Skin of body (tissue), 2 donors: ENCODE measurements around the gene DYNLT4. TPM values are rescaled to one million over a fixed set of nuclear protein-coding genes. Genes with fewer than 3 reads are reported as not detected.
A peak's percentile ranks its signal among the peaks of the same experiment; 100 is the strongest.
"Not testable (repeated sequence)": the region's sequence is repeated elsewhere in the genome, so short reads cannot be mapped to it uniquely, and the experiment has no call there.

ENCODE experiments used
- DNase-seq: peaks from one replicate; lab custom pipeline; 2025; lab: John Stamatoyannopoulos, UW
- total RNA-seq: library from RNA; depleted of rRNA; stranded (reverse); fragments of >200 nt; gene quantifications from one replicate; pipeline ENCODE4 v1.2.3, GENCODE V29; 2014

Gene DYNLT4
- total RNA-seq, 1 donor from 2014 or later = not detected

- DNase-seq = no peak
Measured at GRCh38 chr1:44810101-44810761, 3.1 kb upstream of the DYNLT4 start.

DNA sequence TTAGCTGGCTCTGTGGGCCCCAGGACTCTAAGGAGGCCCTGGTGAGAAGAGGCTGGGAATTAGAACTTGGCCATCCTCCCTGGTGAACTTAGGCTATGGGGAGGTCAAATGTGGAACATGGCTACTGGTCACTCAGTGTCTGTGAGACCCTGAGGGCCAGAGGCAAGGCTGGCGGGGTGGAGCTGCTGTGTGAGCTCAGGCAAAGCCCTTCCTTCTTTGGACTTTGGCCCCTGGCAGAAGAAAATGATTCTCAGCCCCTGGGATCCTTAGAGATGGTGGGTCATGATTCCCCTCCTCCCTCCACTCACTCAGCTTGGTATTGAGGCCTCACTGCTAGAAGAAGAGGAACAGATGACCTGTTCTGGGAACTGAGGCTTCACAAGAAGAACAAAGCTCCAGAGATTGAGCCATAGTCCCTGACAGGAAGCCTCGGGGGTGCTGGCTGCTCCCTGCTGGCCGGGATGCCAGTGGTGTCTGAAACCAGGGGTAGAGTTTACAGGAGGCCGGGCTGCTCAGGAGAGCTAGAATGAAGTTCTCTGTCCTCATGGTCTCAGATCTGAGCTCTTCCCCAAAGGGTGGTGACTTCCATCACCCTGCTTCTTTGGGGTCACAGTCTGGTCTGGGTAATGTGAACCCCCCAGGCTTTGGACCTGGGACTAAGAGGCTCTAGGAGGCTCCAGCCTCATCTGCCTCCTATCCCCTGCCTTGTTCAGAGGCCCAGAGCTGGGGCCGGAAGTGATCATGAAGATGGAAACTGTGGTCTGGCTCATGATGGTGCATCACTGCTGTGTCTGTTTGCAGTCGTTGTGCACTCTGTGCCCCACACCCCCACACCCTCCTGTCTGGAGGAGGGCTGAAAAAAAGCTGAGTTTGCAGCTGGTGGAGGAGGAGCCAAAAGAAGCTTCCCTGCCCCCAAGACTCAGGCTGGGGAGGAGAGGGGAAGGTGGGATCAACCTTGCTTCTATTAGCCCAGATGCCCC is 2.1 kb upstream of the DYNLT4 start:
- DNase-seq = peak; percentile 38

- DNase-seq = peak; percentile 86
Measured at GRCh38 chr1:44808063-44808937, 1.1 kb upstream of the DYNLT4 start, which contains the start of gene BTBD19. TSS of gene BTBD19 (plus strand) at chr1:44808523. CDS start at chr1:44808821, 298 bp downstream.

GRCh38 chr1:44807364-44808062 is 362 bp upstream of the DYNLT4 start:
- peak; percentile 97 for DNase-seq

- no peak for DNase-seq
Measured at GRCh38 chr1:44806025-44806703, 987 bp downstream of the DYNLT4 start.

DNA sequence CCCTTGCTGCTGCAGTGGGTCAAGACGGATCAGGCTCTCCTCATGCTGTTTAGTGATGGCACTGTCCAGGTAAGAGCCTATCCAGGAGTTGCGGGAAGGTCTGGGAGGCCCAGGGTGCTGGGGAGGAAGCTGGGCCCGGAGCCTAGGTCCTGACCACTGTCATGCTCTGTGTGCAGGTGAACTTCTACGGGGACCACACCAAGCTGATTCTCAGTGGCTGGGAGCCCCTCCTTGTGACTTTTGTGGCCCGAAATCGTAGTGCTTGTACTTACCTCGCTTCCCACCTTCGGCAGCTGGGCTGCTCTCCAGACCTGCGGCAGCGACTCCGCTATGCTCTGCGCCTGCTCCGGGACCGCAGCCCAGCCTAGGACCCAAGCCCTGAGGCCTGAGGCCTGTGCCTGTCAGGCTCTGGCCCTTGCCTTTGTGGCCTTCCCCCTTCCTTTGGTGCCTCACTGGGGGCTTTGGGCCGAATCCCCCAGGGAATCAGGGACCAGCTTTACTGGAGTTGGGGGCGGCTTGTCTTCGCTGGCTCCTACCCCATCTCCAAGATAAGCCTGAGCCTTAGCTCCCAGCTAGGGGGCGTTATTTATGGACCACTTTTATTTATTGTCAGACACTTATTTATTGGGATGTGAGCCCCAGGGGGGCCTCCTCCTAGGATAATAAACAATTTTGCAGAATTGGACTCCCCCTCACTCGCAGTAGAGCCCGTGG is 1.7 kb downstream of the DYNLT4 start:
- no peak for DNase-seq

GRCh38 chr1:44803312-44804095 is 3.6 kb downstream of the DYNLT4 start:
- no peak for DNase-seq

- DNase-seq = no peak
Measured at GRCh38 chr1:44803062-44803311, 4.2 kb downstream of the DYNLT4 start.

GRCh38 chr1:44802306-44803061 is 4.7 kb downstream of the DYNLT4 start:
- no peak for DNase-seq

DNA sequence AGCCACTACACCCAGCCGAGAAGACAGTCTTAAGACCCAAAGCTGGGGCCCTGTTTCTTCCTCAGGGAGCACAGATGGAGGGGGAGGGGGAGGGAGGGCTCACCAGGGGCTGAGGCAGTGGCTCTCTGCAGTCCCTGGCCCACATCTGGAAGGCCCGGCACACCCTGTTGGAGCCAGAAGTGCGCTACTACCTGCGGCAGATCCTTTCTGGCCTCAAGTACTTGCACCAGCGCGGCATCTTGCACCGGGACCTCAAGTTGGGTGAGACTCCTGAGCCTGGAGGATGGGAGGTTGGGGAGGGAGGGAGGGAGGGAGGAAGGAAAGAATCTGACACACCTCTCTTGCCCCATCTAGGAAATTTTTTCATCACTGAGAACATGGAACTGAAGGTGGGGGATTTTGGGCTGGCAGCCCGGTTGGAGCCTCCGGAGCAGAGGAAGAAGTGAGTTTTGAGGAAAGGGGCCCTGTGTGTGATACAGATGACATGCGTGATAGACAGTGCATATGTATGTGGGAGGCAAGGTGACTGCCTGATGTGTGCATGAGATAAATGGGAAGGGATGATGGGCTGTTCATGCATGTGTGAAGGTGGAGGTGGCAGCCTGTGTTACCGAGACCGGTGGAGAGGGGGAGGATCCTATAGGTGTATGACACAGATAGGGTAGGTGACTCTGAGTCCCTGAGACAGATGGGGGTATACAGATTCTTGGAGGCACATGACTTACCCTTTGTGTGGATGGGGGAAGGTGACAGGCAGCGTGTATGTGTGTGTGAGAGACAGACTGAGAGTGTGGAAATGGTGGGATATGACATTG is 5.5 kb downstream of the DYNLT4 start:
- DNase-seq = no peak

- peak; percentile 96 for DNase-seq
Measured at GRCh38 chr1:44799770-44800584, 7.2 kb downstream of the DYNLT4 start, which contains the start of gene PLK3. TSS of gene PLK3 (plus strand) at chr1:44800377. CDS start at chr1:44800464, 87 bp downstream.

- DNase-seq = no peak
Measured at GRCh38 chr1:44798481-44799365, 8.4 kb downstream of the DYNLT4 start.

GRCh38 chr1:44797886-44798285 is 9.3 kb downstream of the DYNLT4 start:
- not testable (repeated sequence) for DNase-seq

GRCh38 chr1:44792736-44793502 is 14.2 kb downstream of the DYNLT4 start:
- DNase-seq = no peak
